Breast epithelium (tissue), 3 donors: ENCODE measurements around the gene ASTL.
A peak's percentile ranks its signal among the peaks of the same experiment; 100 is the strongest.

Experiments used
- CTCF ChIP-seq, 3 donors: fragments of 450-650 bp; IDR thresholded peaks; one replicate each; pipeline ENCODE4 v1.5.1; 2016 to 2017; ENCODE audit warnings: antibody characterized with exemption in 3 of 3, mild to moderate bottlenecking in 3 of 3, moderate library complexity in 3 of 3
- POLR2AphosphoS5 ChIP-seq, 3 donors: sonication (generic); formaldehyde crosslinking; IDR thresholded peaks; one replicate each; pipeline ENCODE4 v1.6.1; 2017; ENCODE audit warnings: antibody characterized with exemption in 3 of 3

GRCh38 chr2:96138179-96139145 lies at the start of gene ASTL:
- TF ChIP-seq POLR2AphosphoS5 (IDR thresholded peaks at IDR 0.05) (no peak), CTCF (IDR thresholded peaks at IDR 0.05) (peak in 2 of 3 donors; percentile 43)
